ENCODE data around the gene FRAS1. TPM values are rescaled to one million over a fixed set of nuclear protein-coding genes. Genes with fewer than 3 reads are reported as not detected.
"Not testable (repeated sequence)": the region's sequence is repeated elsewhere in the genome, so short reads cannot be mapped to it uniquely, and the experiment has no call there.

FRAS1 gene
- total RNA-seq, 2 experiments from 2014 or later: 0.04 to 0.24 TPM

- H3K27ac Mint-ChIP-seq: no peak overlapping the region
- no peak overlapping the region for H3K4me3 Mint-ChIP-seq
- peaks cover 5% of the 10 kb centered on the region for H3K27me3 Mint-ChIP-seq
- no peaks in the 10 kb centered on the region for H3K36me3 Mint-ChIP-seq
- no peaks in the 10 kb centered on the region for H3K4me1 Mint-ChIP-seq
- H3K9me3 Mint-ChIP-seq: no peaks in the 10 kb centered on the region
- no peak for DNase-seq
Measured at GRCh38 chr4:78197947-78198346, 140.8 kb downstream of the FRAS1 start.

GRCh38 chr4:78199984-78200383, 142.9 kb downstream of the FRAS1 start:
- H3K4me3 Mint-ChIP-seq: no peak overlapping the region
- no peaks in the 10 kb centered on the region for H3K36me3 Mint-ChIP-seq
- H3K4me1 Mint-ChIP-seq: no peaks in the 10 kb centered on the region
- DNase-seq: no peak
- H3K27ac Mint-ChIP-seq: no peak overlapping the region
- no peaks in the 10 kb centered on the region for H3K9me3 Mint-ChIP-seq
- peaks cover 12% of the 10 kb centered on the region for H3K27me3 Mint-ChIP-seq

GRCh38 chr4:78200949-78201348, 143.8 kb downstream of the FRAS1 start:
- H3K27ac Mint-ChIP-seq: no peak overlapping the region
- peaks cover 20% of the 10 kb centered on the region for H3K27me3 Mint-ChIP-seq
- no peaks in the 10 kb centered on the region for H3K9me3 Mint-ChIP-seq
- H3K4me3 Mint-ChIP-seq: no peak overlapping the region
- no peaks in the 10 kb centered on the region for H3K36me3 Mint-ChIP-seq
- DNase-seq: no peak
- no peaks in the 10 kb centered on the region for H3K4me1 Mint-ChIP-seq

- no peaks in the 10 kb centered on the region for H3K36me3 Mint-ChIP-seq
- H3K27ac Mint-ChIP-seq: no peak overlapping the region
- no peaks in the 10 kb centered on the region for H3K9me3 Mint-ChIP-seq
- peaks cover 33% of the 10 kb centered on the region for H3K27me3 Mint-ChIP-seq
- H3K4me1 Mint-ChIP-seq: no peaks in the 10 kb centered on the region
- no peak for DNase-seq
- no peak overlapping the region for H3K4me3 Mint-ChIP-seq
Measured at GRCh38 chr4:78204176-78204575, 147.1 kb downstream of the FRAS1 start.

- Mint-ChIP-seq H3K4me1 (no peaks in the 10 kb centered on the region), H3K36me3 (no peaks in the 10 kb centered on the region), H3K27ac (no peak overlapping the region), H3K4me3 (no peak overlapping the region), H3K9me3 (no peaks in the 10 kb centered on the region), H3K27me3 (peaks cover 38% of the 10 kb centered on the region)
- DNase-seq: no peak
Measured at GRCh38 chr4:78205591-78205990, 148.5 kb downstream of the FRAS1 start.

GRCh38 chr4:78207541-78207940, 150.4 kb downstream of the FRAS1 start:
- Mint-ChIP-seq H3K4me3 (no peak overlapping the region), H3K27ac (no peak overlapping the region), H3K27me3 (peaks cover 34% of the 10 kb centered on the region), H3K9me3 (no peaks in the 10 kb centered on the region), H3K36me3 (no peaks in the 10 kb centered on the region), H3K4me1 (no peaks in the 10 kb centered on the region)
- no peak for DNase-seq

GRCh38 chr4:78207951-78208350, 150.8 kb downstream of the FRAS1 start:
- Mint-ChIP-seq H3K4me1 (no peaks in the 10 kb centered on the region), H3K27ac (no peak overlapping the region), H3K4me3 (no peak overlapping the region), H3K36me3 (no peaks in the 10 kb centered on the region), H3K9me3 (no peaks in the 10 kb centered on the region), H3K27me3 (peaks cover 33% of the 10 kb centered on the region)
- DNase-seq: no peak

- not testable (repeated sequence) for H3K36me3 Mint-ChIP-seq, H3K27ac Mint-ChIP-seq, H3K4me3 Mint-ChIP-seq, H3K4me1 Mint-ChIP-seq, DNase-seq, H3K9me3 Mint-ChIP-seq
- peaks cover 31% of the 10 kb centered on the region for H3K27me3 Mint-ChIP-seq
Measured at GRCh38 chr4:78208896-78209295, 151.8 kb downstream of the FRAS1 start.

- no peaks in the 10 kb centered on the region for H3K9me3 Mint-ChIP-seq
- H3K4me3 Mint-ChIP-seq: no peak overlapping the region
- H3K27ac Mint-ChIP-seq: no peak overlapping the region
- H3K36me3 Mint-ChIP-seq: no peaks in the 10 kb centered on the region
- no peaks in the 10 kb centered on the region for H3K4me1 Mint-ChIP-seq
- DNase-seq: no peak
- H3K27me3 Mint-ChIP-seq: peaks cover 25% of the 10 kb centered on the region
Measured at GRCh38 chr4:78210694-78211410, 153.7 kb downstream of the FRAS1 start.

GRCh38 chr4:78213218-78213617, 156.1 kb downstream of the FRAS1 start:
- no peaks in the 10 kb centered on the region for H3K9me3 Mint-ChIP-seq
- peaks cover 19% of the 10 kb centered on the region for H3K27me3 Mint-ChIP-seq
- H3K36me3 Mint-ChIP-seq: no peaks in the 10 kb centered on the region
- DNase-seq: no peak
- H3K27ac Mint-ChIP-seq: no peak overlapping the region
- no peaks in the 10 kb centered on the region for H3K4me1 Mint-ChIP-seq
- no peak overlapping the region for H3K4me3 Mint-ChIP-seq

- no peak for DNase-seq
- Mint-ChIP-seq H3K9me3 (no peaks in the 10 kb centered on the region), H3K27me3 (peaks cover 19% of the 10 kb centered on the region), H3K4me3 (no peak overlapping the region), H3K36me3 (no peaks in the 10 kb centered on the region), H3K27ac (no peak overlapping the region), H3K4me1 (no peaks in the 10 kb centered on the region)
Measured at GRCh38 chr4:78214078-78214477, 157.0 kb downstream of the FRAS1 start.

- H3K36me3 Mint-ChIP-seq: no peaks in the 10 kb centered on the region
- no peak overlapping the region for H3K27ac Mint-ChIP-seq
- H3K9me3 Mint-ChIP-seq: no peaks in the 10 kb centered on the region
- H3K27me3 Mint-ChIP-seq: peaks cover 21% of the 10 kb centered on the region
- no peak overlapping the region for H3K4me3 Mint-ChIP-seq
- H3K4me1 Mint-ChIP-seq: no peaks in the 10 kb centered on the region
- no peak for DNase-seq
Measured at GRCh38 chr4:78217557-78217956, 160.4 kb downstream of the FRAS1 start.

- H3K4me3 Mint-ChIP-seq: no peak overlapping the region
- H3K27ac Mint-ChIP-seq: no peak overlapping the region
- no peaks in the 10 kb centered on the region for H3K9me3 Mint-ChIP-seq
- no peaks in the 10 kb centered on the region for H3K4me1 Mint-ChIP-seq
- H3K36me3 Mint-ChIP-seq: no peaks in the 10 kb centered on the region
- H3K27me3 Mint-ChIP-seq: peaks cover 21% of the 10 kb centered on the region
- no peak for DNase-seq
Measured at GRCh38 chr4:78218260-78218659, 161.1 kb downstream of the FRAS1 start.

GRCh38 chr4:78219825-78220224, 162.7 kb downstream of the FRAS1 start:
- peaks cover 21% of the 10 kb centered on the region for H3K27me3 Mint-ChIP-seq
- no peaks in the 10 kb centered on the region for H3K36me3 Mint-ChIP-seq
- H3K27ac Mint-ChIP-seq: no peak overlapping the region
- no peak overlapping the region for H3K4me3 Mint-ChIP-seq
- H3K9me3 Mint-ChIP-seq: no peaks in the 10 kb centered on the region
- no peak for DNase-seq
- no peaks in the 10 kb centered on the region for H3K4me1 Mint-ChIP-seq

- Mint-ChIP-seq H3K27me3 (peaks cover 20% of the 10 kb centered on the region), H3K9me3 (no peaks in the 10 kb centered on the region), H3K36me3 (no peaks in the 10 kb centered on the region), H3K27ac (no peak overlapping the region), H3K4me1 (no peaks in the 10 kb centered on the region), H3K4me3 (no peak overlapping the region)
- no peak for DNase-seq
Measured at GRCh38 chr4:78220283-78220682, 163.2 kb downstream of the FRAS1 start.

- H3K36me3 Mint-ChIP-seq: no peaks in the 10 kb centered on the region
- no peak overlapping the region for H3K27ac Mint-ChIP-seq
- peaks cover 7% of the 10 kb centered on the region for H3K9me3 Mint-ChIP-seq
- no peak overlapping the region for H3K4me3 Mint-ChIP-seq
- H3K27me3 Mint-ChIP-seq: peaks cover 14% of the 10 kb centered on the region
- no peaks in the 10 kb centered on the region for H3K4me1 Mint-ChIP-seq
- DNase-seq: no peak
Measured at GRCh38 chr4:78222575-78223186, 165.6 kb downstream of the FRAS1 start.
